GM12878 (cell line): Measurements from ENCODE around the gene CD151. TPM values are rescaled to one million over a fixed set of nuclear protein-coding genes. Genes with fewer than 3 reads are reported as not detected.
A peak's percentile ranks its signal among the peaks of the same experiment; 100 is the strongest.

Source experiments
- ATF2 ChIP-seq: IDR thresholded peaks from 2 replicates; pipeline ENCODE4 v1.6.1; 2012; ENCODE audit warnings: low read length, inconsistent platforms
- CBFB ChIP-seq: IDR thresholded peaks from 2 replicates; pipeline ENCODE4 v1.6.1; 2016; ENCODE audit warnings: antibody characterized with exemption, low read depth
- CREB1 ChIP-seq: IDR thresholded peaks from 2 replicates; pipeline ENCODE4 v1.6.1; 2012; ENCODE audit warnings: low read depth, mild to moderate bottlenecking, inconsistent platforms
- CTCF ChIP-seq, 3 experiments: IDR thresholded peaks in 2 of 3; conservative IDR thresholded peaks in 1 of 3; 2 replicates each; pipeline ENCODE4 v1.5.1; 2011; ENCODE audit warnings: low read depth in 3 of 3, low read length in 3 of 3, mild to moderate bottlenecking in 3 of 3, control low read depth in 2 of 3, moderate library complexity in 2 of 3, inconsistent platforms in 1 of 3, mixed read lengths in 1 of 3; ENCODE audit not compliant: control insufficient read depth in 2 of 3, insufficient read depth in 1 of 3; ENCODE audit errors: extremely low read depth in 1 of 3
- EGR1 ChIP-seq, 2 experiments: IDR thresholded peaks; 1 replicate in 1 of 2; 2 replicates in 1 of 2; pipeline ENCODE4 v1.6.1; 2011 to 2012; ENCODE audit warnings: low read depth in 2 of 2, low read length in 2 of 2, borderline replicate concordance in 1 of 2, mild to moderate bottlenecking in 1 of 2, moderate library complexity in 1 of 2
- HCFC1 ChIP-seq: fragments of 150-350 bp; IDR thresholded peaks from 2 replicates; pipeline ENCODE4 v1.6.1; 2014; ENCODE audit warnings: low read length
- IKZF1 ChIP-seq: fragments of 450-650 bp; conservative IDR thresholded peaks from 2 replicates; pipeline ENCODE4 v1.6.1; 2017; ENCODE audit warnings: antibody characterized with exemption, mild to moderate bottlenecking
- IRF4 ChIP-seq: IDR thresholded peaks from 2 replicates; pipeline ENCODE4 v1.6.1; 2011; ENCODE audit warnings: low read depth, low read length
- JUNB ChIP-seq: IDR thresholded peaks from 2 replicates; pipeline ENCODE4 v1.6.1; 2016; ENCODE audit warnings: antibody characterized with exemption, mild to moderate bottlenecking
- KLF5 ChIP-seq: fragments of 450-650 bp; IDR thresholded peaks from 2 replicates; pipeline ENCODE4 v1.6.1; 2014; ENCODE audit warnings: mild to moderate bottlenecking; ENCODE audit not compliant: partially characterized antibody
- MAX ChIP-seq: IDR thresholded peaks from 2 replicates; pipeline ENCODE4 v1.6.1; 2012; ENCODE audit warnings: low read depth, low read length, improper control_type of control experiment
- NFYA ChIP-seq: IDR thresholded peaks from 2 replicates; pipeline ENCODE4 v1.6.1; 2011; ENCODE audit warnings: low read depth, mild to moderate bottlenecking, low read length, improper control_type of control experiment, borderline replicate concordance
- NR2C1 ChIP-seq: fragments of 450-650 bp; IDR thresholded peaks from 2 replicates; pipeline ENCODE4 v1.6.1; 2017; ENCODE audit warnings: antibody characterized with exemption, mild to moderate bottlenecking, moderate library complexity
- PKNOX1 ChIP-seq: fragments of 450-650 bp; IDR thresholded peaks from 2 replicates; pipeline ENCODE4 v1.6.1; 2016; ENCODE audit warnings: mild to moderate bottlenecking
- POLR2AphosphoS5 ChIP-seq: IDR thresholded peaks from 2 replicates; pipeline ENCODE4 v1.6.1; 2011; ENCODE audit warnings: mild to moderate bottlenecking, low read length, inconsistent platforms
- RAD21 ChIP-seq: IDR thresholded peaks from 2 replicates; pipeline ENCODE4 v1.6.1; 2011; ENCODE audit warnings: mild to moderate bottlenecking, low read depth, low read length, moderate library complexity; ENCODE audit not compliant: insufficient read depth
- RAD51 ChIP-seq: fragments of 450-650 bp; IDR thresholded peaks from 2 replicates; pipeline ENCODE4 v1.6.1; 2016; ENCODE audit warnings: moderate library complexity, mild to moderate bottlenecking, inconsistent platforms
- SIN3A ChIP-seq: IDR thresholded peaks from 2 replicates; pipeline ENCODE4 v1.6.1; 2012; ENCODE audit warnings: low read depth, low read length, improper control_type of control experiment
- SMARCA5 ChIP-seq: fragments of 450-650 bp; IDR thresholded peaks from 2 replicates; pipeline ENCODE4 v1.6.1; 2017; ENCODE audit warnings: mild to moderate bottlenecking
- SREBF2 ChIP-seq: IDR thresholded peaks from 2 replicates; pipeline ENCODE4 v1.6.1; 2012; ENCODE audit warnings: mild to moderate bottlenecking, low read length
- TAF1 ChIP-seq: IDR thresholded peaks from 2 replicates; pipeline ENCODE4 v1.6.1; 2011; ENCODE audit warnings: mild to moderate bottlenecking, low read depth, low read length, borderline replicate concordance
- USF1 ChIP-seq: IDR thresholded peaks from 2 replicates; pipeline ENCODE4 v1.6.1; 2011; ENCODE audit warnings: borderline replicate concordance, low read depth, mild to moderate bottlenecking, moderate library complexity, mixed read lengths, low read length; ENCODE audit not compliant: insufficient read depth; ENCODE audit errors: extremely low read length
- ZNF24 ChIP-seq: fragments of 450-650 bp; IDR thresholded peaks from 2 replicates; pipeline ENCODE4 v1.6.1; 2017; ENCODE audit warnings: antibody characterized with exemption, mild to moderate bottlenecking
- polyA plus RNA-seq, 11 experiments: library from polyadenylated mRNA; depleted of rRNA in 4 of 11; unstranded in 6 of 11; stranded (reverse) in 5 of 11; fragments of >200 nt; fragmentation: Nextera tagmentation in 4 of 11; fragmentation: Illumina TruSeq in 1 of 11; extraction: Ambion mirVana in 4 of 11; extraction: Trizol in 1 of 11; gene quantifications; 1 replicate in 1 of 11; 2 replicates in 10 of 11; pipeline versions ENCODE4 v1.2.1 to v1.2.3, GENCODE V29; 2011 to 2016; ENCODE audit warnings: inconsistent platforms in 2 of 11, missing spikeins in 2 of 11, low read depth in 1 of 11
- total RNA-seq, 4 experiments: library from RNA; depleted of rRNA in 3 of 4; stranded (reverse); fragments of >200 nt in 3 of 4; fragmentation: Illumina TruSeq in 1 of 4; extraction: Trizol in 1 of 4; gene quantifications; 2 replicates each; pipeline versions ENCODE4 v1.2.1 to v1.2.3, GENCODE V29; 2013 to 2021

CD151 gene
- total and polyA plus RNA-seq, 10 of the 15 experiments (the other 5 are each of a cell fraction or from before 2014, with no cell fraction given) = 0.52 to 41.7 (median 14.7) TPM

- TF ChIP-seq IRF4 = no peak
- no peak for TF ChIP-seq CTCF (IDR thresholded peaks at IDR 0.05 in 2 of 3, conservative IDR thresholded peaks at IDR 0.05 in 1 of 3; ENCODE audit: control insufficient read depth in 2 of 3, extremely low read depth in 1 of 3, insufficient read depth in 1 of 3, low read depth in 3 of 3, low read length in 3 of 3)
- no peak for TF ChIP-seq JUNB
- TF ChIP-seq USF1 = no peak
- TF ChIP-seq POLR2AphosphoS5 = peak; percentile 53; the same call in 1 of the 2 replicates
- no peak for TF ChIP-seq SREBF2
- 0 out of 3 replicates have a peak, but pooled peaks of 1 of the 2 experiments have one; percentile 4 for TF ChIP-seq EGR1 (IDR thresholded peaks at IDR 0.05; ENCODE audit: borderline replicate concordance in 1 of 2, low read depth in 2 of 2, low read length in 2 of 2)
- TF ChIP-seq RAD21 = no peak
- no peak for TF ChIP-seq CREB1
- TF ChIP-seq NR2C1 = no peak
- TF ChIP-seq ATF2 = no peak
- no peak; the same call in 1 of the 2 replicates for TF ChIP-seq MAX
- TF ChIP-seq SMARCA5 = no peak
- peak; percentile 52 for TF ChIP-seq IKZF1
- no peak for TF ChIP-seq NFYA
- no peak; the same call in 1 of the 2 replicates for TF ChIP-seq SIN3A
- TF ChIP-seq TAF1 = no peak
- TF ChIP-seq KLF5 = no peak
- TF ChIP-seq PKNOX1 = no peak
- TF ChIP-seq HCFC1 = no peak
- TF ChIP-seq ZNF24 = no peak
- TF ChIP-seq RAD51 = no peak
- no peak for TF ChIP-seq CBFB
Measured at GRCh38 chr11:795634-796564, 36.9 kb upstream of the CD151 start (continued).
